Left cardiac atrium (tissue), 4 donors: ENCODE data around the gene TENT4A. TPM values are rescaled to one million over a fixed set of nuclear protein-coding genes. Genes with fewer than 3 reads are reported as not detected.
"Not testable (repeated sequence)": the region's sequence is repeated elsewhere in the genome, so short reads cannot be mapped to it uniquely, and the experiment has no call there.

Experiments
- ATAC-seq, 2 donors: fragments of 200-7000 bp; cut with Tn5 transposase; one replicate each; pipeline ENCODE4 v1.9.1; 2020; ENCODE audit warnings: mild to moderate bottlenecking in 2 of 2, moderate library complexity in 2 of 2
- DNase-seq: peaks from one replicate; pipeline ENCODE4 v3.0.0-alpha.2; 2020
- intact Hi-C, 2 donors: fragments of 100-400 bp; cut with DNase I; formaldehyde crosslinking; loops; one replicate each; pipeline versions ENCODE4 v1.14.1 to v1.15.1; 2022 to 2023
- total RNA-seq, 2 donors: library from RNA; stranded (reverse); fragmentation: NEBNext Ultra II Directional; extraction: Animal tissue kit (Norgen Biotek cat#: 25700); gene quantifications; one replicate each; pipeline ENCODE4 v1.2.1, GENCODE V29; 2021
- donor health status: DM: no; HTN: yes; CAD: no.
- donor health status: DM: no; HTN: yes; CAD: no; lungs with severe emphysema.
- donor health status: DM: yes; HTN: yes; CAD: no.
- donor health status: Dilated cardiomyopathy.

TENT4A gene
- total RNA-seq, 2 donors from 2014 or later = 12.1 to 14.8 TPM

GRCh38 chr5:6758236-6758635, 45.0 kb downstream of the TENT4A start:
- no peak for ATAC-seq
- intact Hi-C loops = no loop called here
- DNase-seq = no peak

GRCh38 chr5:6758706-6759105, 45.5 kb downstream of the TENT4A start:
- intact Hi-C loops = no loop called here
- no peak for ATAC-seq
- DNase-seq = no peak

GRCh38 chr5:6759401-6759800, 46.2 kb downstream of the TENT4A start:
- no peak for DNase-seq
- peak in 1 of 2 donors; percentile 11 for ATAC-seq
- intact Hi-C loops = no loop called here

GRCh38 chr5:6759983-6760382, 46.8 kb downstream of the TENT4A start:
- intact Hi-C loops = loop anchor here in 1 of 2 donors (10.0 kb wide), 1 partner anchor 1095 kb away; the partner anchor contains the start of gene CFAP90
- no peak for DNase-seq
- ATAC-seq = no peak

- ATAC-seq (no peak), DNase-seq (peak; percentile 39)
- intact Hi-C loops = loop anchor here in 1 of 2 donors (10.0 kb wide), 1 partner anchor 1094 kb away; the partner anchor contains the start of gene CFAP90
Observed at GRCh38 chr5:6760686-6761085, 47.5 kb downstream of the TENT4A start.

- no peak for ATAC-seq
- no peak for DNase-seq
- intact Hi-C loops = loop anchor here in 1 of 2 donors (10.0 kb wide), 1 partner anchor 1093 kb away; the partner anchor contains the start of gene CFAP90
Observed at GRCh38 chr5:6761333-6761732, 48.1 kb downstream of the TENT4A start.

GRCh38 chr5:6762116-6762515, 48.9 kb downstream of the TENT4A start:
- intact Hi-C loops = loop anchor here in 1 of 2 donors (10.0 kb wide), 1 partner anchor 1093 kb away; the partner anchor contains the start of gene CFAP90
- DNase-seq = no peak
- ATAC-seq = no peak

- ATAC-seq (no peak), DNase-seq (no peak)
- intact Hi-C loops = loop anchor here in 1 of 2 donors (10.0 kb wide), 1 partner anchor 1092 kb away; the partner anchor contains the start of gene CFAP90
Observed at GRCh38 chr5:6762697-6763096, 49.5 kb downstream of the TENT4A start.

- ATAC-seq (no peak), DNase-seq (no peak)
- intact Hi-C loops = loop anchor here in 1 of 2 donors (10.0 kb wide), 1 partner anchor 1092 kb away; the partner anchor contains the start of gene CFAP90
Observed at GRCh38 chr5:6763191-6763590, 50.0 kb downstream of the TENT4A start.

GRCh38 chr5:6765612-6766525, 52.6 kb downstream of the TENT4A start:
- intact Hi-C loops = loop anchor here in 1 of 2 donors (5.0 to 10.0 kb wide), 4 partner anchors 626 to 1089 kb away; partner anchors contain the start of gene CFAP90
- peak; percentile 79 for DNase-seq
- ATAC-seq = peak; percentile 73

- intact Hi-C loops = loop anchor here in 1 of 2 donors (5.0 to 10.0 kb wide), 4 partner anchors 626 to 1088 kb away; partner anchors contain the start of gene CFAP90
Observed at GRCh38 chr5:6766604-6767093, 53.4 kb downstream of the TENT4A start.

GRCh38 chr5:6767481-6768063, 54.3 kb downstream of the TENT4A start:
- ATAC-seq (no peak), DNase-seq (no peak)
- intact Hi-C loops = loop anchor here in 1 of 2 donors (5.0 to 10.0 kb wide), 4 partner anchors 625 to 1087 kb away; partner anchors contain the start of gene CFAP90

More at GRCh38 chr5:6766604-6767093, 53.4 kb downstream of the TENT4A start:
- peak; percentile 89 to 95 for ATAC-seq
- DNase-seq = peak; percentile 86

- ATAC-seq (no peak), DNase-seq (no peak)
- intact Hi-C loops = loop anchor here in 1 of 2 donors (5.0 to 10.0 kb wide), 4 partner anchors 624 to 1086 kb away; partner anchors contain the start of gene CFAP90
Observed at GRCh38 chr5:6768590-6769230, 55.5 kb downstream of the TENT4A start.

- DNase-seq = no peak
- intact Hi-C loops = no loop called here
- ATAC-seq = no peak
Observed at GRCh38 chr5:6770826-6771607, 57.8 kb downstream of the TENT4A start.

- no peak for DNase-seq
- intact Hi-C loops = no loop called here
- no peak for ATAC-seq
Observed at GRCh38 chr5:6772886-6773285, 59.7 kb downstream of the TENT4A start.

- DNase-seq = no peak
- no peak for ATAC-seq
- intact Hi-C loops = no loop called here
Observed at GRCh38 chr5:6773342-6774035, 60.3 kb downstream of the TENT4A start.

GRCh38 chr5:6774207-6774606, 61.0 kb downstream of the TENT4A start:
- intact Hi-C loops, ATAC-seq, DNase-seq: not testable (repeated sequence)
